Effector memory CD4-positive, alpha-beta T cell (primary cell): ENCODE results near the gene WDR72.

Experiments used
- DNase-seq, 3 donors: peaks; one replicate each; pipeline ENCODE4 v3.0.0-alpha.2; 2020
- H3K27ac ChIP-seq: 2 replicates; pipeline ENCODE4 v1.7.0; 2013; ENCODE audit warnings: mild to moderate bottlenecking, low read length, moderate library complexity; ENCODE audit not compliant: insufficient read depth, poor library complexity, severe bottlenecking
- H3K27me3 ChIP-seq: replicated peaks from 2 replicates; pipeline ENCODE4 v1.7.0; 2013; ENCODE audit warnings: mild to moderate bottlenecking, low read length; ENCODE audit not compliant: insufficient read depth, control insufficient read depth, poor library complexity, severe bottlenecking
- H3K36me3 ChIP-seq: 2 replicates; pipeline ENCODE4 v1.7.0; 2013; ENCODE audit warnings: mild to moderate bottlenecking, low read length, moderate library complexity; ENCODE audit not compliant: control insufficient read depth, insufficient read depth
- H3K4me1 ChIP-seq: 2 replicates; pipeline ENCODE4 v1.7.0; 2013; ENCODE audit warnings: low read length, mild to moderate bottlenecking; ENCODE audit not compliant: control insufficient read depth, insufficient read depth, poor library complexity, severe bottlenecking
- H3K4me3 ChIP-seq: 2 replicates; pipeline ENCODE4 v1.7.0; 2013; ENCODE audit warnings: low read length, low read depth, mild to moderate bottlenecking; ENCODE audit not compliant: insufficient read depth, poor library complexity, severe bottlenecking
- H3K9me3 ChIP-seq: 2 replicates; pipeline ENCODE4 v1.7.0; 2013; ENCODE audit warnings: mild to moderate bottlenecking, low read length, moderate library complexity; ENCODE audit not compliant: control insufficient read depth

WDR72 gene

DNA sequence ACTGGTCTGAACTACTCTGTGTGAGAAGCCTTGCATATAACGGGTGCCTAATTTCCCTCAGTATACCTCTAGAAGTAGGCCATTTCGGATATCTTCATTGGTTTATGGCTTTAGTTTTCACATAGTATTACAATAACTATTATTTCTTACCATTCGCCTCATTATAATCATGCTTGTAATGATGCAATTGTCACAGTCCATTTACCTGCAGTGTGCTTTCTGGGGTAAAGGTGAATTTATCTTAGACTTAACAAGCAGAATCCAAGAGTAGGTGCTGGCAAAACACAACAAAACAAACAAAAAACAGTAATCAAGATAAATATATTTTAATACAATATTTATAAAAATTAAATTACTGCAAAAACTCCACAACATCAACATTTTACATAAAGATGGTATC is 246.0 kb downstream of the WDR72 start:
- no peaks in the 10 kb centered on the region for H3K4me1 ChIP-seq
- no peak overlapping the region for H3K4me3 ChIP-seq
- no peaks in the 10 kb centered on the region for H3K27me3 ChIP-seq
- DNase-seq = no peak
- H3K9me3 ChIP-seq = no peaks in the 10 kb centered on the region
- no peaks in the 10 kb centered on the region for H3K36me3 ChIP-seq
- no peak overlapping the region for H3K27ac ChIP-seq

DNA sequence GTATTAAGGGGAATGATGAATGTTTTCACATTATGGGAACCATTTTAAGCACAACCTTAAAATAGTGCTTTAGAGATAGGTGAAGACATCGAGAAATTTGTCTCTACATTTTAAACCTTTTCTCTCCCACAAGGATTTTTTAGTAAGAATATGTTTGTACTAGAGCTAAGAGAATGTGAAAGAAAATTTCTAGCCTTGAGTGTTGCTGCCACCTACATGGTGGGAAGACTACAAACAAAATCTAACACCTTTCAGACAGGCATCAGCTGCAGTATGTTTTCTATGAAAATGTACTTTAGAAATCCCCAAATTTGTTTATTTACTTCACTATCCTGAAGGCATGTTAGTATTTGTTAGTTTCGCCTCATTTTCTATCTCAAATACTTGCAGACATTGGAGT is 247.4 kb downstream of the WDR72 start:
- Histone ChIP-seq H3K9me3 (no peaks in the 10 kb centered on the region), H3K27ac (no peak overlapping the region), H3K4me1 (no peaks in the 10 kb centered on the region), H3K36me3 (no peaks in the 10 kb centered on the region), H3K27me3 (no peaks in the 10 kb centered on the region), H3K4me3 (no peak overlapping the region)
- DNase-seq = no peak

DNA sequence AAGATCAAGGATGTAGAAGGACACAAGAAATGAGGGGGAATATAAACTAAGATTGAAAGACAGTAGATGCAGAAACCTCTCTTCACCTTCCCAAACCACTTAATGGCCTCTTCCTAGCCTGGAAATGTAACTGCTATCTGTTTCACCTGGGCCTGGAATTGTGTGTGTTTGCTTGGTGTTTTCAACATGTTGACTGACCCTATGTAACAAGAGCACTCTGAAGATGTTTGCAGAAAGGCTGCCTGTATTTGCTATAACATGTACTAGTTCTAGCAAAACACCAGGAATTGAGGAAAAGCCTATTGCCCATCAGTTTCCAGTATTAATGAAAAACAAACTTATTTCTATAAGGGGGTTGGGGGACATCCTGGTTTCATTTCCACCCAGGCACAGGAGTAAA is 248.3 kb downstream of the WDR72 start:
- no peaks in the 10 kb centered on the region for H3K9me3 ChIP-seq
- DNase-seq = no peak
- H3K4me1 ChIP-seq = no peaks in the 10 kb centered on the region
- no peaks in the 10 kb centered on the region for H3K27me3 ChIP-seq
- no peaks in the 10 kb centered on the region for H3K36me3 ChIP-seq
- no peak overlapping the region for H3K27ac ChIP-seq
- H3K4me3 ChIP-seq = no peak overlapping the region

DNA sequence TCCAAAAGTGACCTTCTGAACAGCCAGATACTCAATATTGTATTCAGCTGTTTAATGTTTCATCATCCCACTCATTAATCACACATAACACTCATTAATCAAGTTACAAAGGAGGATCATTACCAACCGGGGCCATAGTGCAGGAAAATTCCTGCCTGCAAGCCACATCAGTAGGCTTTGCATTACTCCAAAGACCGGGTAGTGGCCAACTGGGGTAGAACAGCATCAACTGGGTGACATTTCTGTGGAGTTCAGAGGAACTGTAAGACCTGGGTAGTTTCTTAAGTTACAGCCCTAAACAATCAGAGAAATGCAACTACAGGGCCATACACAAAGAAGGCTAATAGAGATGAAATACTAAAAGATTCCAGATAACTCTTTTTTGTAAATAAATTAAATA is 253.1 kb downstream of the WDR72 start:
- no peak overlapping the region for H3K27ac ChIP-seq
- no peaks in the 10 kb centered on the region for H3K4me1 ChIP-seq
- no peaks in the 10 kb centered on the region for H3K27me3 ChIP-seq
- H3K9me3 ChIP-seq = no peaks in the 10 kb centered on the region
- no peak overlapping the region for H3K4me3 ChIP-seq
- no peak for DNase-seq
- H3K36me3 ChIP-seq = no peaks in the 10 kb centered on the region

DNA sequence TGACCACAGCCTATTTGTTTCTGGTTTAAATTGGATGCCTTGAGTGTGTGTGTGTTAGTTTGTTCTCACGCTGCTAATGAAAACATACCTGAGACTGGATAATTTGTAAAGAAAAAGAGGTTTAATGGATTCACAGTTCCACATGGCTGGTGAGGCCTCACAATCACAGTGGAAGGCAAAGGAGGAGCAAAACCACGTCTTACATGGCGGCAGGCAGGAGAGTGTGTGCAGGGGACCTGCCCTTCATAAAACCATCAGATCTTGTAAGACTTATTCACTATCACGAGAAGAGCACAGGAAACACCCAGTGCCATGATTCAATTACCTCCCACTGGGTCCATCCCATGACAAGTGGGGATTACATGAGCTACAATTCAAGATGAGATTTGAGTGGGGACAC is 260.5 kb downstream of the WDR72 start:
- no peak overlapping the region for H3K4me3 ChIP-seq
- no peaks in the 10 kb centered on the region for H3K27me3 ChIP-seq
- no peaks in the 10 kb centered on the region for H3K36me3 ChIP-seq
- no peak for DNase-seq
- no peak overlapping the region for H3K27ac ChIP-seq
- no peaks in the 10 kb centered on the region for H3K9me3 ChIP-seq
- H3K4me1 ChIP-seq = no peaks in the 10 kb centered on the region

DNA sequence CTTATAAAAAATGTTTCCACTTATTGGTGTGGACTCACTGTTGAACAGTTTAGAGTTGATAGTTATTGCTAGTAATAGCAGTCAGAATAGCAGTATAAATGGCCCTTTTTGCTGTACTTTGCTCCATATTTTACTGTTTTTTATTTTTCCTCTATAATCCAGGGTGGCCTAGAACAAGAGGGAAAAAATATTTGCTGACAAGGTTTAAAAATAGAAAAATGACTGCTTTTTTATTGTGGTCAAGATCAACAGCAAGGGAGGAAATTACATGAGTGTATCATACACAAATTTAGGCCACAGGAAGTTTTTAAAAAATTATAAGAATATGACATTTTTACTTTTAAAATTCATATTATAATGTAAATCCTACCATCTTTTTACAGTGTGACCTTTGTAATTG is 269.1 kb downstream of the WDR72 start:
- no peak overlapping the region for H3K27ac ChIP-seq
- no peaks in the 10 kb centered on the region for H3K4me1 ChIP-seq
- H3K27me3 ChIP-seq = no peaks in the 10 kb centered on the region
- no peaks in the 10 kb centered on the region for H3K9me3 ChIP-seq
- no peak for DNase-seq
- no peak overlapping the region for H3K4me3 ChIP-seq
- no peaks in the 10 kb centered on the region for H3K36me3 ChIP-seq

DNA sequence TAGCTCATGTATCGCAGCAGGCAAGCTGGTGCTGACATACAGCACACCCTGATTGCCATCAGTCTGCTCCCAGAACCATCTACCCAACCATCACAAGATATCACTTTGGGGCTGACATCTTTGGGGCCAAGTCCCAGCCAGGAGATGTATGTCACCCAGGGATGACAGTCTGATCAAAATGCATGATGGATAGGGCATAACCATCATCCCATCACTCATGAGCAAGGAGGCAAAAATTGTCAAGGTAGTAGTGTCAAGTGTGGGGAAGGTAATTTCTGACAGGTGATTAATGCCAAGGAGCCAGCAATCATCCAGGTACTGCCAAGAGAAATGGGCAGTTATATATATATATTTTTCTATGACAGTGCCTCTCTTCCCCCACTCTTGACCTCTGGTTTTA is 277.4 kb downstream of the WDR72 start:
- Histone ChIP-seq H3K4me3 (no peak overlapping the region), H3K9me3 (no peaks in the 10 kb centered on the region), H3K4me1 (no peaks in the 10 kb centered on the region), H3K36me3 (no peaks in the 10 kb centered on the region), H3K27ac (no peak overlapping the region), H3K27me3 (no peaks in the 10 kb centered on the region)
- DNase-seq = no peak

DNA sequence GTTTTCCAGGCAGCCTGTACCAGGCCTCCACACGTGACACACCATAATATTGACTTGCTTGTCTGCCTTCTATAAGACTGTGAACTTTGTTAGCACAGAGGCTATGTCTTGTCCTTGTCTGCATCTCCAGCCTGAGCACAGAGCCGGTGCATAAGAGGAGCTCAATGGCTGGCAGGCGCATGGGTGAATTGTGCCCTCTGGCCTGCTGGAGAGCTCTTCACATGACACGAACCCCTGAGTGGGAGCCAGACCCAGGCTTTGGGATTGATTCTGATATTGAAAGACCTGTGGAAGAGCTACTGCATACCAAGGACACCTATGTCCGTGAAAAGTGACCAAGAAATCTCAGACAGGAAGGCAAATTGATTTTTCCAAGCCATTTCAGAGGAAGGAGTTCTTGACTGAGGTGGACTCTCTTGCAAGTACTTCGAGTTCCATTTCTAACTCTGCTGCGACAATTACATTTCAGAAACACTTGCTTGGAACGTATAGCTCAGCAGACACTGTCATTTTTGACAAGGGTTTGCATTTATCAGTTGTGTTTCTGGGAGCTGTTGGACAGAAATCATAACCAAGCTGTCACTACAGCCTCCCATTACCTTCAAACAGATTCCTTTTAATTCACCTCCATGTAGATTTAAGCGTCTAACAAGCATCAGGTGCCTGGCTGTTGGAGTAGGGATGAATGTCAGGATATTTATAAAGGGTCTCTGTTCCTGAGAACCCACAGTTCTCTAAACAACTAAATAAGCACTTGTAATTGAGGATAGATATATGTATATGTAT is 281.3 kb downstream of the WDR72 start:
- no peaks in the 10 kb centered on the region for H3K27me3 ChIP-seq
- no peaks in the 10 kb centered on the region for H3K4me1 ChIP-seq
- no peaks in the 10 kb centered on the region for H3K36me3 ChIP-seq
- DNase-seq = no peak
- H3K4me3 ChIP-seq = no peak overlapping the region
- H3K9me3 ChIP-seq = no peaks in the 10 kb centered on the region
- no peak overlapping the region for H3K27ac ChIP-seq

DNA sequence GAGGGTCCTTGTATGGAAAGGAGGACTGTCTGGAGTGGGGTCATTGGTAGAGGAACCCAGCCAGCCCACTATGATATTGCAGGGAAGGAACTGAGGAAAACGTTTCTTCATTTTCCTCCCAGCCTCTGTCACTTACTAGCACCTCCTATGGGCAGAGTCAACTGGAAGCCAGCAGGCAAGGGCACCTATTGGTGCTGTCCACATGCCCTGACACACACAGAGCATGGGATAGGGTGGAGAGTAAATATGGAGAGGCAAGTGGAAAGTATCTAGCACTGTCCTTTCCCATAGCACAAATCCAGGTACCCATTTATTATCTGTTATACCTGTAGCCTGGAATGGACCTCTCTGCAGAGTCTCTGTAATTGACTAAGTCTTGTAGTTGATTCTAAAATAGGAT is 285.6 kb downstream of the WDR72 start:
- H3K4me1 ChIP-seq = no peaks in the 10 kb centered on the region
- DNase-seq = no peak
- no peaks in the 10 kb centered on the region for H3K9me3 ChIP-seq
- H3K36me3 ChIP-seq = no peaks in the 10 kb centered on the region
- H3K27ac ChIP-seq = no peak overlapping the region
- no peak overlapping the region for H3K4me3 ChIP-seq
- no peaks in the 10 kb centered on the region for H3K27me3 ChIP-seq

DNA sequence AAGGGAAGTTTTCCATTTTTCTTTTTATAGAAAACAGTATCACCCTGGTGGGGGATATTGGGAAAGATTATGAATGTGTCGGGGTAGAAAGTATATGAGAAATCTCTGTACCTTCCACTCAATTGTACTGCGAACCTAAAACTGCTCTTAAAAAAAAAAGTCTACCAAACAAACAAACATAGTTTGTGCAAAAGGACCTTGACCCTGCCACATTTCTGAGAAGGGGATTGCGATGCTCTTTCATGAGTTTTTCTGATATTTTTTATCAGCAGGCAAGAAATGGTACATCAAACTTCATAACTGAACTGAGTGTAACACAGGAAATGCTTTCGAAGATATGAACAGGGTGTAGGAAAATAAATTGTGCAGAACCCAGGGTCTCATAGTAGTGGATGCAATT is 286.0 kb downstream of the WDR72 start:
- Histone ChIP-seq H3K9me3 (no peaks in the 10 kb centered on the region), H3K4me3 (no peak overlapping the region), H3K27ac (no peak overlapping the region), H3K36me3 (no peaks in the 10 kb centered on the region), H3K4me1 (no peaks in the 10 kb centered on the region), H3K27me3 (no peaks in the 10 kb centered on the region)
- no peak for DNase-seq
